Thyroid gland (tissue), 4 donors: ENCODE measurements around the gene ELMO1.

Experiments
- CTCF ChIP-seq, 6 experiments: fragments of 200-600 bp in 3 of 6; fragments of 450-650 bp in 3 of 6; sonication (generic) in 3 of 6; IDR thresholded peaks; one replicate each; pipeline ENCODE4 v1.5.1; 2016 to 2019; ENCODE audit warnings: antibody characterized with exemption in 6 of 6, mild to moderate bottlenecking in 2 of 6, inconsistent platforms in 1 of 6, moderate library complexity in 1 of 6
- POLR2A ChIP-seq, 2 donors: fragments of 450-650 bp; IDR thresholded peaks; one replicate each; pipeline ENCODE4 v1.6.1; 2017; ENCODE audit warnings: antibody characterized with exemption in 2 of 2, mild to moderate bottlenecking in 2 of 2, moderate library complexity in 1 of 2

GRCh38 chr7:37327288-37327687, 121.4 kb downstream of the ELMO1 start:
- TF ChIP-seq POLR2A (IDR thresholded peaks at IDR 0.05): no peak
- TF ChIP-seq CTCF (IDR thresholded peaks at IDR 0.05): no peak
